ENCODE data around the gene CLPTM1L.
"Not testable (repeated sequence)": the region's sequence is repeated elsewhere in the genome, so short reads cannot be mapped to it uniquely, and the experiment has no call there.

Gene CLPTM1L

GRCh38 chr5:1326901-1327756, 17.8 kb downstream of the CLPTM1L start:
- not testable (repeated sequence) for DNase-seq (ENCODE audit: low read depth)

- DNase-seq (ENCODE audit: low read depth): not testable (repeated sequence)
Observed at GRCh38 chr5:1326532-1326875, 18.4 kb downstream of the CLPTM1L start.

GRCh38 chr5:1325870-1326531, 18.9 kb downstream of the CLPTM1L start:
- no peak for DNase-seq (ENCODE audit: low read depth)

GRCh38 chr5:1325191-1325741, 19.6 kb downstream of the CLPTM1L start:
- DNase-seq (ENCODE audit: low read depth): no peak

GRCh38 chr5:1324719-1325190, 20.1 kb downstream of the CLPTM1L start:
- no peak for DNase-seq (ENCODE audit: low read depth)

GRCh38 chr5:1324301-1324700, 20.6 kb downstream of the CLPTM1L start:
- DNase-seq (ENCODE audit: low read depth): no peak

GRCh38 chr5:1323803-1324173, 21.1 kb downstream of the CLPTM1L start:
- DNase-seq (ENCODE audit: low read depth): no peak

GRCh38 chr5:1322955-1323802, 21.7 kb downstream of the CLPTM1L start:
- DNase-seq (ENCODE audit: low read depth): no peak

- DNase-seq (ENCODE audit: low read depth): no peak
Observed at GRCh38 chr5:1322036-1322900, 22.6 kb downstream of the CLPTM1L start.

GRCh38 chr5:1321576-1321975, 23.3 kb downstream of the CLPTM1L start:
- DNase-seq (ENCODE audit: low read depth): no peak

- DNase-seq (ENCODE audit: low read depth): no peak
Observed at GRCh38 chr5:1320436-1321344, 24.2 kb downstream of the CLPTM1L start.

GRCh38 chr5:1319436-1320256, 25.3 kb downstream of the CLPTM1L start:
- no peak for DNase-seq (ENCODE audit: low read depth)

- DNase-seq (ENCODE audit: low read depth): no peak
Observed at GRCh38 chr5:1318659-1319251, 26.1 kb downstream of the CLPTM1L start.

GRCh38 chr5:1317921-1318565, 26.9 kb downstream of the CLPTM1L start:
- no peak for DNase-seq (ENCODE audit: low read depth)

GRCh38 chr5:1316588-1317340, 28.1 kb downstream of the CLPTM1L start:
- DNase-seq (ENCODE audit: low read depth): no peak

GRCh38 chr5:1315709-1316587, 29.0 kb downstream of the CLPTM1L start:
- peak; percentile 50 for DNase-seq (ENCODE audit: low read depth)

All from T-helper 22 cell (primary cell).